Mucosa of stomach (tissue), 1 donor: ENCODE measurements around the gene TMEM43.

Experiments
- H3K27me3 ChIP-seq: one replicate; pipeline ENCODE4 v1.7.0; 2013; ENCODE audit warnings: mild to moderate bottlenecking, low read length; ENCODE audit not compliant: control insufficient read depth, insufficient read depth
- H3K36me3 ChIP-seq: one replicate; pipeline ENCODE4 v1.7.0; 2013; ENCODE audit warnings: low read length; ENCODE audit not compliant: control insufficient read depth, insufficient read depth
- H3K4me1 ChIP-seq: one replicate; pipeline ENCODE4 v1.7.0; 2013; ENCODE audit warnings: mild to moderate bottlenecking, low read length; ENCODE audit not compliant: control insufficient read depth, insufficient read depth
- H3K4me3 ChIP-seq: one replicate; pipeline ENCODE4 v1.7.0; 2013; ENCODE audit warnings: low read length
- H3K9ac ChIP-seq: one replicate; pipeline ENCODE4 v1.7.0; 2013; ENCODE audit warnings: mild to moderate bottlenecking, low read length, moderate library complexity
- H3K9me3 ChIP-seq: one replicate; pipeline ENCODE4 v1.7.0; 2013; ENCODE audit warnings: mild to moderate bottlenecking, low read length, moderate library complexity; ENCODE audit not compliant: control insufficient read depth
- donor health status: Pancreatic carcinoma.

Gene TMEM43

DNA sequence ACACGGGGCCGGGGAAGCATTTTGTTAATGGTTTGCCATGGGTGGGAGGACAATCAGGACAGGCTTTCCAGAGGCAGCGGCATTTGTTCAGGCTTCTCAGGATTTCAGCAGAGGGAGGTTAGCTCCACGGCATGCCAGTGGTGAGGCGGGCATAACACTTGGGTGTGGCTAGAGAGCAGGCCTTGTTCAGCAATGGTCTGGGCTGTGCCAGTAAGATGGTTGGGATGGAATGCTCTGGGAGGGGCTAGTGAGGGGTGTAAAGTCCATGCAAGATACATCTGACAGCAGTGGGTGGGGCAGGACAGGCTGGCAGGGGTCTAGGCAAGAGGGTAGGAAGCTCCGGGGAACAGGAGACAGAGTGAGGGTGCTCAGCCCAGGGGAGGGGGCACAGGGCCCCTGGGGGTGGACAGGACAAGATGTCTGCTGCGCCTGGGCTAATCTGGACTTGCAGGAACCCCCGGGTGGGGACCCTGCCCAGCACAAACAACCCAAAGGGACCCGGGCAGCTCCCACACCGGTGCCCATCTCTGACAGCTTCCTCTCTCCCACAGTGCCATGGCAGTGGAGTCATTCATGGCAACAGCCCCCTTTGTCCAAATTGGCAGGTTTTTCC, 8.4 kb downstream of the TMEM43 start:
- H3K36me3 ChIP-seq: peaks cover 17% of the 10 kb centered on the region
- no peak overlapping the region for H3K4me3 ChIP-seq
- no peaks in the 10 kb centered on the region for H3K9me3 ChIP-seq
- H3K27me3 ChIP-seq: no peaks in the 10 kb centered on the region
- H3K9ac ChIP-seq: no peak overlapping the region
- H3K4me1 ChIP-seq: peaks cover 21% of the 10 kb centered on the region

DNA sequence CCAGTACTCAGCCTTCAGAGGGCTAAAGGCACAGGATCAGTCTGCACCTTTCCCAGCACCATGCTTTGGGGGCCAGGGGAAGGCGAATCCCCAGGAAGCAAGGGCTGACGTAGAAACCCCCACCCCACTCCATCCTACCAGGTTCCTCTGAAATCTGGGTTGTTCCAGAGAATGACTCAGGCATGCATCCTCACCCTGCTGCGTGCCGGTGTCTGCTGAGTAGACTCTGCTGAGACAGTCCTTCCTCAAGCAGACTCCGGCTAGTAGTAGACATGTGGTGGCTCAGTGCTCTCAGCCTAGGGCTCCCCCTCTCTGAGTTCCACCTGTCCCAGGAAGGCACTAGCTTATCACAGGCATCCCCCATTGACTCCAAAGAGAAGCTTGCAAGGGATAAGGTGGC, 9.0 kb downstream of the TMEM43 start:
- Histone ChIP-seq H3K27me3 (no peaks in the 10 kb centered on the region), H3K9me3 (no peaks in the 10 kb centered on the region), H3K4me1 (peaks cover 21% of the 10 kb centered on the region), H3K9ac (no peak overlapping the region), H3K4me3 (no peak overlapping the region), H3K36me3 (peaks cover 17% of the 10 kb centered on the region)

DNA sequence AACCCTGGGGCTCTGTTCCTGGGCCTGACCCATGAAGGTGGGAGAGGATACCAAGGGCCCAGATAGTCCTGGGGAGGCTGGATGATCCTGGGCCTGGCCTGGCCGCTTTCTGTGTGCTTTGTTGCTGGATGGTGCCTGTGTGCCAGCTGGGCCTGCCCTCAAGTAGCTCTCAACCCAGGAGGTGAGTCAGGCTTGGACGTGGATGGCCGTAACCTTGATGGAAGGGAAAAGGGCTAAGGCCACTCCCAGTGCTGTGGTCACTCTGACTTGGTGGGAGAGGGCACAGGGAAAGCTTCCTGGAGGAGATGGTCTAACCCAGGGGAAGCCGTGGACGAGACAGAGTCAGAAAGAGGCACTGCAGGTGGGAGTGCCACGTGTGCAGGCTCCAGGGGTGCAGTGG, 9.4 kb downstream of the TMEM43 start:
- H3K27me3 ChIP-seq: no peaks in the 10 kb centered on the region
- H3K36me3 ChIP-seq: peaks cover 21% of the 10 kb centered on the region
- H3K4me3 ChIP-seq: no peak overlapping the region
- peaks cover 21% of the 10 kb centered on the region for H3K4me1 ChIP-seq
- no peak overlapping the region for H3K9ac ChIP-seq
- H3K9me3 ChIP-seq: no peaks in the 10 kb centered on the region

DNA sequence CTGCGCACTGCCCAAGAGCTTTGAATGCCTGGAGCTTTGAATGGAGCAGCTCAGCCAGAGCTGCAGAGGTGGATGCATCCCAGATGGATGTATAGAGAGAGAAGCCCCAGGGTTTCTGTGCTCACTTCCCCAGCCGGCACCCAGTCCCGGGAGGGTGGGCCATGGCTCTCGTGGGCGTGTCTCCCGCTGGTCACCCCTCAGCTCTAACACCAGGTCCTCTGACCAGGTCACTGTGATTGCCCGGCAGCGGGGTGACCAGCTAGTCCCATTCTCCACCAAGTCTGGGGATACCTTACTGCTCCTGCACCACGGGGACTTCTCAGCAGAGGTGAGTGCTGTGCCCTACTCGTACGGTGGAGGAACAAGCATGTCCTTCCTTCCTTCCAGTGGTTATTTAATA, 10.7 kb downstream of the TMEM43 start:
- H3K36me3 ChIP-seq: peaks cover 28% of the 10 kb centered on the region

DNA sequence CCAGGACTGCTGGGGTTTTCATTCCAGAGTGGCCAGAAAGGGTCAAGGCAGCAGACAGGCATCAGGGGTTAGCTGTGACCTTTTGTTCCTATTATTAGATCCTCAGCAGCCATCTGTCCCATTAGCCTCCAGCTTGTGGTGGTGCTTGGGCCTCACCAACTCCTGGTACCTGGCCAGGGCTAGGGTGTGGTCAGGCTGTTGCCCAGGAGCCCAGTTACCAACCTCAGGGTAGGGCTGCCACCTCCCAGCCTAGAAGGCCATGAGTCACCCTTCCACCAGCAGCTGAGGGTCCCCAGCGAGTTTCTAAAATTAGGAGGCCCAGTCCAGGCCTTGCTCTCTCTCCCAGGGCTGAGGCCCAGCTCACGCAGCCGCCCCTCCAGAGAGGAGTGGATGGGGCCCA, 12.2 kb downstream of the TMEM43 start:
- H3K4me3 ChIP-seq: no peak overlapping the region
- H3K9ac ChIP-seq: no peak overlapping the region
- H3K27me3 ChIP-seq: no peaks in the 10 kb centered on the region
- no peaks in the 10 kb centered on the region for H3K9me3 ChIP-seq
- peaks cover 19% of the 10 kb centered on the region for H3K36me3 ChIP-seq
- peaks cover 21% of the 10 kb centered on the region for H3K4me1 ChIP-seq

More for the DNA sequence above, 10.7 kb downstream of the TMEM43 start:
- H3K27me3 ChIP-seq: no peaks in the 10 kb centered on the region
- H3K9me3 ChIP-seq: no peaks in the 10 kb centered on the region
- no peak overlapping the region for H3K9ac ChIP-seq
- no peak overlapping the region for H3K4me3 ChIP-seq
- peaks cover 21% of the 10 kb centered on the region for H3K4me1 ChIP-seq

DNA sequence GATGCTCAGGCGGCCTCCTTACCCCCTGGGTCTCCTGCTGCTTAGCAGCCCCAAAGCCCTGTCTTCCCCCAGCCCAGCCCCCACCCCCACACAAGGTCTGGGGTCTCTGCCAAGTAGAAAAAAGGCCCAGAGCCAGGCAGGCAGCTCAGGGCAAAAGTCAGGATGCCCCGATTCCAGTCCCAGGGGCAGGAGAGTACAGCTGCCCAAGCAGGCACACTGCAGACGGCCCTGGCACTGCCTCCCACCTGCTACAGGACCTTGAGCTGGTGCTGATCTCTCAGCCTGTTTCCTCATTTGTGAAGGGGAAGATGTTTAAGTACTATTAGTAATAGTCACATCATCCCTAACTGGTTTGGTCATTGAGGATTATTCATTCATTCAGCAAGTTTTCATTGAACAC, 12.6 kb downstream of the TMEM43 start:
- no peak overlapping the region for H3K9ac ChIP-seq
- no peaks in the 10 kb centered on the region for H3K27me3 ChIP-seq
- no peaks in the 10 kb centered on the region for H3K9me3 ChIP-seq
- peaks cover 17% of the 10 kb centered on the region for H3K36me3 ChIP-seq
- H3K4me1 ChIP-seq: peaks cover 21% of the 10 kb centered on the region
- no peak overlapping the region for H3K4me3 ChIP-seq

DNA sequence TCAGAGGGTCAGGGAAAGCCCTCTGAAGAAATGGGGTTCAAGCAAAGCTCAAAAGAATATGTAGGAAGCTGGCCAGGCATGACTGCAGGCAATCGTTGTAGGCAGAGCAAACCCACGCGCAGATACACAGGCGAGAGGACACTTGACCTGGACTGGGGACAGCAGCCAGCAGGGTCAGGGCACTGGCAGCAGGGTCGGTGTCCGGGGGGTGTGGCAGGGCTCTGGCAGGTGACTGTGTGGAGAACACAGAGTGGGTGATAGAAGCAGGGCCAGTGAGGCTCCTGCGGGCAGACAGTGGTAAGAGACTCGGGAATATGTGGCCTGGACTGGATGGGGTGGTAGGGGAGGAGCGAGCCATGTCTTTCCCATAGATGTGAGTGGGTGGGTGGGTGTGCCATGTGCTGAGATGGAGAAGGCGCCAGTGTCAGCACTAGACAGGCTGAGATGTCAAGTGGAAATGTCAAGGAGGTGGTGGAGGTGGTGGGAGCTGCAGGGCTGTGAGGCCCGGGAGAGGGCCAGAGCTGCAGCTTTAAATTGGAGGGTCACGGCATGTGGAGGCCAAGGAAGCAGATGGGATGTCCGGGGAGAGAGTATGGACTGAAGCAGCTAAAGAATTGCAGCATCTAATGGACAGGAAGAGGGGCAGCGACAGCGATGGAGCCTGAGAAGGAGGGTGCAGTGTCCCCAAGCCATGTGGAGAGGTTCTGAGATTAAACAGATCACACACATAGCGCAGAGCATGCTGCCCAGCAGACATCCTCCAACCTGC, 13.4 kb downstream of the TMEM43 start:
- no peaks in the 10 kb centered on the region for H3K27me3 ChIP-seq
- H3K9ac ChIP-seq: no peak overlapping the region
- H3K36me3 ChIP-seq: peaks cover 17% of the 10 kb centered on the region
- peaks cover 14% of the 10 kb centered on the region for H3K4me1 ChIP-seq
- no peak overlapping the region for H3K4me3 ChIP-seq
- no peaks in the 10 kb centered on the region for H3K9me3 ChIP-seq

DNA sequence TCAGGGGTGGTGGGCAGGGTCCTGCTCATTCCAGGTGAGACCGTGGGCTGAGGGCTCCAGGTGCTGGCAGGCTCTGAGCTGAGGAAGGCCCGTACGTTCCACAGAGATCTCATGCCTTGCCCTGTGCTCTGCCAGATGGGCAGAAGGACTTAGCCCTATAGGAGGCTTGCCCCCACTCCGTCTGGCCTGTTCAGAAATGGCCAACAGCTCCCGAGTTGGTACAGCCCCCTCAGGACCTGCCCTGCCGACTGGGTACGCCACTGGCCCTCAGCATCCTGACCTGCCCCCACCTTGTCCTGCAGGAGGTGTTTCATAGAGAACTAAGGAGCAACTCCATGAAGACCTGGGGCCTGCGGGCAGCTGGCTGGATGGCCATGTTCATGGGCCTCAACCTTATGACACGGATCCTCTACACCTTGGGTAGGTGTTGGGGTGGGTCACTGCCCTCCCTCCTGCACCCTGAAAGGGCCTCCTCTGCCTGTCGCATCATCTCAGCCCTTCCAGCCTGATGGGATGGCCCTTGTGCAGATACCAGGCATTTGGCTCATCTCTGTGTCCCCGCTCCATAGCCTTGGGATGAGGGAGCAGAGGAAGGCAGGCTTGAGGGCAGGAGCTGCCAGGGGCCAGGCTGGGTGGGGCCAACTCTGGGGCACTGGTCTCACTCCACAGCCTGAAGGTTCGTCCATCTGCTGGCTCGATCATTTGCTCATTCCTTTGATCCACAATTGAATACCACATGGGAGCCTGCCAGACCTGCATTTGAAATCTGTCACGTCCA, 14.2 kb downstream of the TMEM43 start:
- Histone ChIP-seq H3K4me1 (peaks cover 16% of the 10 kb centered on the region), H3K27me3 (no peaks in the 10 kb centered on the region), H3K4me3 (no peak overlapping the region), H3K9me3 (no peaks in the 10 kb centered on the region), H3K36me3 (peaks cover 13% of the 10 kb centered on the region), H3K9ac (no peak overlapping the region)

DNA sequence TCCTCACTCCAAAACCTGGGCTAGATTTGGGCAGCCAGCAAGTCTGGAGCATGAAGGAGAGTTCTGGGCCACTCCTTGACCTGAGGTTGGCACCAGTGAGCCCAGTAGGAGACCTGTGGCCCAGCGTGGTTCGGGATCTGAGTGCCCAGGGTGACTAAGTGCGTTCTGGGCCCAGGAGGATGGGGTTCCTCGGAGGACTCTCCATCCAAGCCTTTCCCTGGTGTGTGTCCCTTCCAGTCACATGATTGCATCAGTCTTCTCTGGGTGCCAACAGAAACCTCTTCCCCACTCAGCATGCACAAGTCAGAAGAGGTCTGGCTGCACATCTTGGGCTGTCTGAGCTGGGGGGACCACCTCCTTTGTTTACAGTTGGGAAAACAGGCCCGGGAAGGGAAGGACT, 14.9 kb downstream of the TMEM43 start:
- H3K9me3 ChIP-seq: no peaks in the 10 kb centered on the region
- peaks cover 10% of the 10 kb centered on the region for H3K36me3 ChIP-seq
- H3K27me3 ChIP-seq: no peaks in the 10 kb centered on the region
- peaks cover 22% of the 10 kb centered on the region for H3K4me1 ChIP-seq
- H3K4me3 ChIP-seq: no peak overlapping the region
- H3K9ac ChIP-seq: no peak overlapping the region

DNA sequence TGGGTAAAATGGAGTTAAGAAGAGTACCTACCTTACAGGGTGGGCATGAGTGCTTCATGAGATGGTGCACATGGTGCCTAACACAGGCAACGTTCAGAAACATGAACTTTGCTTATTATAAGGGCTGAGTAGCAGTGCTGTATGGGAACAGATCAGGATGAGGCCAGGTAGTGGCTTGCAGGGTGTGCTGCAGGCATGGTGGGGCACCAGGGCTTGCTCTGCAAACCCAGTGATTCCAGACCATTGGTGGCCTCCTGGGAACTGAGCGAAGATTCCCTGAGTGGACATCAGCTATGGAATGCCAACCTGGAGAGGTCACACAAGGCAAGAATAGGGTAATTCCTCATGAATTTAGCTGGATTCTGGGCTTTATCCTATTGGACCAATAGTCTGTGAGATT, 15.8 kb downstream of the TMEM43 start:
- Histone ChIP-seq H3K27me3 (no peaks in the 10 kb centered on the region), H3K9me3 (no peaks in the 10 kb centered on the region), H3K36me3 (peaks cover 10% of the 10 kb centered on the region), H3K4me3 (no peak overlapping the region), H3K9ac (no peak overlapping the region), H3K4me1 (peaks cover 29% of the 10 kb centered on the region)

DNA sequence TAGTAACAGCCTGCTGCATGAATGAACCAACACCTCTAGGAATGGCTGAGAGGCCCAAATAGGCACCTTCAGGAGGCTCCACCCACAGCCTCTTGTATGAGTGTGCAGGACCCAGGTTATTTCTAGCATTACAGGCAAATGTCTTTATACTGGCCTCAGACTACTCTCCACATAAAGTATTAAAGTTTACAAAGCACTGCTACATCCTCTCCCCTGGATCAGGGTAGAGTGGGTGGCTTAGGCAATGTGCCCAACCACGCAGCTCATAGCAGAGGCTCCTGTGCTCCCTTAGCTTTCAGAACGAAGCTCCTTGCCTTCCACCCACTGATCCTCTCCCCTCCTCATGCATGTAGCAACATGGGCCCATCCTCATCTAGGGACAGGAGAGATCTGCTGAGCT, 16.3 kb downstream of the TMEM43 start:
- Histone ChIP-seq H3K27me3 (no peaks in the 10 kb centered on the region), H3K9ac (no peak overlapping the region), H3K9me3 (no peaks in the 10 kb centered on the region), H3K4me3 (no peak overlapping the region), H3K4me1 (peaks cover 29% of the 10 kb centered on the region), H3K36me3 (peaks cover 10% of the 10 kb centered on the region)
